Ascending aorta (tissue), 2 donors: ENCODE results near the gene ANKRD45. TPM values are rescaled to one million over a fixed set of nuclear protein-coding genes. Genes with fewer than 3 reads are reported as not detected.

Source experiments
- DNase-seq, 2 donors: peaks; one replicate each; pipeline ENCODE4 v3.0.0-alpha.2; 2019; ENCODE audit warnings: low spot score in 2 of 2
- H3K27ac ChIP-seq, 2 donors: fragments of 200-600 bp; sonication (generic); one replicate each; pipeline ENCODE4 v1.5.1; 2016 to 2017; ENCODE audit warnings: mild to moderate bottlenecking in 1 of 2
- H3K27me3 ChIP-seq: fragments of 200-600 bp; sonication (generic); one replicate; pipeline ENCODE4 v1.5.1; 2017
- H3K36me3 ChIP-seq, 2 donors: fragments of 200-600 bp; sonication (generic); one replicate each; pipeline ENCODE4 v1.5.1; 2016
- H3K4me1 ChIP-seq, 2 donors: fragments of 200-600 bp; sonication (generic); one replicate each; pipeline ENCODE4 v1.5.1; 2016 to 2017; ENCODE audit warnings: mild to moderate bottlenecking in 1 of 2
- H3K4me3 ChIP-seq, 2 donors: fragments of 200-600 bp; sonication (generic); one replicate each; pipeline ENCODE4 v1.5.1; 2016 to 2017; ENCODE audit warnings: mild to moderate bottlenecking in 1 of 2
- H3K9me3 ChIP-seq, 2 donors: fragments of 200-600 bp; sonication (generic); one replicate each; pipeline ENCODE4 v1.5.1; 2016
- CTCF ChIP-seq, 3 experiments: fragments of 200-600 bp in 2 of 3; fragments of 450-650 bp in 1 of 3; sonication (generic) in 2 of 3; IDR thresholded peaks; one replicate each; pipeline ENCODE4 v1.5.1; 2016 to 2019; ENCODE audit warnings: antibody characterized with exemption in 3 of 3, mild to moderate bottlenecking in 1 of 3, moderate library complexity in 1 of 3
- intact Hi-C: fragments of 100-400 bp; cut with DNase I; formaldehyde crosslinking; loops from one replicate; pipeline ENCODE4 v1.15.1; 2023
- total RNA-seq: library from RNA; depleted of rRNA; stranded (reverse); fragments of >200 nt; gene quantifications from one replicate; pipeline ENCODE4 v1.1.0, GENCODE V29; 2016

Gene ANKRD45
- total RNA-seq, 1 donor from 2014 or later: not detected

GRCh38 chr1:173581383-173582079 is 88.1 kb downstream of the ANKRD45 start:
- no peaks in the 10 kb centered on the region for H3K4me1 ChIP-seq
- no peak for TF ChIP-seq CTCF (IDR thresholded peaks at IDR 0.05)
- no peak for DNase-seq
- no peaks in the 10 kb centered on the region for H3K36me3 ChIP-seq
- no peaks in the 10 kb centered on the region for H3K9me3 ChIP-seq
- H3K4me3 ChIP-seq: no peak overlapping the region
- intact Hi-C loops: no loop called here
- no peak overlapping the region for H3K27ac ChIP-seq
- no peaks in the 10 kb centered on the region for H3K27me3 ChIP-seq

GRCh38 chr1:173580658-173581057 is 89.0 kb downstream of the ANKRD45 start:
- H3K4me3 ChIP-seq: no peak overlapping the region
- intact Hi-C loops: no loop called here
- no peaks in the 10 kb centered on the region for H3K9me3 ChIP-seq
- H3K4me1 ChIP-seq: no peaks in the 10 kb centered on the region
- no peak for TF ChIP-seq CTCF (IDR thresholded peaks at IDR 0.05)
- H3K27me3 ChIP-seq: no peaks in the 10 kb centered on the region
- no peak overlapping the region for H3K27ac ChIP-seq
- no peaks in the 10 kb centered on the region for H3K36me3 ChIP-seq
- DNase-seq: no peak

- intact Hi-C loops: no loop called here
- Histone ChIP-seq H3K27me3 (no peaks in the 10 kb centered on the region), H3K4me3 (no peak overlapping the region), H3K9me3 (no peaks in the 10 kb centered on the region), H3K4me1 (no peaks in the 10 kb centered on the region), H3K27ac (no peak overlapping the region), H3K36me3 (no peaks in the 10 kb centered on the region)
- TF ChIP-seq CTCF (IDR thresholded peaks at IDR 0.05): no peak
- no peak for DNase-seq
Measured at GRCh38 chr1:173580071-173580470, 89.6 kb downstream of the ANKRD45 start.

- Histone ChIP-seq H3K36me3 (no peaks in the 10 kb centered on the region), H3K4me1 (no peaks in the 10 kb centered on the region), H3K9me3 (no peaks in the 10 kb centered on the region), H3K27ac (no peak overlapping the region), H3K27me3 (no peaks in the 10 kb centered on the region), H3K4me3 (no peak overlapping the region)
- no peak for TF ChIP-seq CTCF (IDR thresholded peaks at IDR 0.05)
- intact Hi-C loops: no loop called here
- no peak for DNase-seq
Measured at GRCh38 chr1:173573596-173573995, 96.1 kb downstream of the ANKRD45 start.

- no peak for TF ChIP-seq CTCF (IDR thresholded peaks at IDR 0.05)
- no peaks in the 10 kb centered on the region for H3K27me3 ChIP-seq
- no peaks in the 10 kb centered on the region for H3K9me3 ChIP-seq
- no peak for DNase-seq
- intact Hi-C loops: no loop called here
- H3K4me1 ChIP-seq: no peaks in the 10 kb centered on the region
- H3K27ac ChIP-seq: no peak overlapping the region
- H3K4me3 ChIP-seq: no peak overlapping the region
- no peaks in the 10 kb centered on the region for H3K36me3 ChIP-seq
Measured at GRCh38 chr1:173572201-173572873, 97.3 kb downstream of the ANKRD45 start.
